HG02885 (cell line): ENCODE results near the gene EXOC8.
A peak's percentile ranks its signal among the peaks of the same experiment; 100 is the strongest.

ENCODE experiments used
- ATAC-seq: cut with Tn5 transposase; IDR thresholded peaks from one replicate; pipeline ENCODE4 v1.9.1; 2021; ENCODE audit warnings: mild to moderate bottlenecking; ENCODE audit not compliant: unreplicated experiment, poor library complexity

The EXOC8 gene

GRCh38 chr1:231318568-231318967 is 19.1 kb downstream of the EXOC8 start:
- ATAC-seq = no peak

- no peak for ATAC-seq
Measured at GRCh38 chr1:231318015-231318355, 19.7 kb downstream of the EXOC8 start.

- ATAC-seq = no peak
Measured at GRCh38 chr1:231317306-231318014, 20.2 kb downstream of the EXOC8 start.

- ATAC-seq = peak; percentile 92
Measured at GRCh38 chr1:231315887-231316286, 21.8 kb downstream of the EXOC8 start.

GRCh38 chr1:231313661-231314060 is 24.0 kb downstream of the EXOC8 start:
- no peak for ATAC-seq

GRCh38 chr1:231312432-231312788 is 25.2 kb downstream of the EXOC8 start:
- no peak for ATAC-seq

GRCh38 chr1:231311720-231312431 is 25.8 kb downstream of the EXOC8 start:
- no peak for ATAC-seq

- ATAC-seq = no peak
Measured at GRCh38 chr1:231310391-231310934, 27.2 kb downstream of the EXOC8 start.

- no peak for ATAC-seq
Measured at GRCh38 chr1:231301990-231302389, 35.7 kb downstream of the EXOC8 start.

- ATAC-seq = no peak
Measured at GRCh38 chr1:231295938-231296337, 41.7 kb downstream of the EXOC8 start.

GRCh38 chr1:231286603-231287002 is 51.0 kb downstream of the EXOC8 start:
- ATAC-seq = no peak

- no peak for ATAC-seq
Measured at GRCh38 chr1:231284441-231284840, 53.2 kb downstream of the EXOC8 start.
